Limb (tissue), 2 donors: Measurements from ENCODE around the gene CIAO3.
"Not testable (repeated sequence)": the region's sequence is repeated elsewhere in the genome, so short reads cannot be mapped to it uniquely, and the experiment has no call there.

ENCODE experiments used
- DNase-seq, 2 donors: peaks; one replicate each; pipeline ENCODE4 v3.0.0-alpha.2; 2016; ENCODE audit errors: extremely low spot score in 2 of 2

The CIAO3 gene

GRCh38 chr16:724188-725040 lies 16.4 kb downstream of the CIAO3 start:
- no peak for DNase-seq

GRCh38 chr16:723695-724094 lies 17.1 kb downstream of the CIAO3 start:
- DNase-seq = no peak

DNA sequence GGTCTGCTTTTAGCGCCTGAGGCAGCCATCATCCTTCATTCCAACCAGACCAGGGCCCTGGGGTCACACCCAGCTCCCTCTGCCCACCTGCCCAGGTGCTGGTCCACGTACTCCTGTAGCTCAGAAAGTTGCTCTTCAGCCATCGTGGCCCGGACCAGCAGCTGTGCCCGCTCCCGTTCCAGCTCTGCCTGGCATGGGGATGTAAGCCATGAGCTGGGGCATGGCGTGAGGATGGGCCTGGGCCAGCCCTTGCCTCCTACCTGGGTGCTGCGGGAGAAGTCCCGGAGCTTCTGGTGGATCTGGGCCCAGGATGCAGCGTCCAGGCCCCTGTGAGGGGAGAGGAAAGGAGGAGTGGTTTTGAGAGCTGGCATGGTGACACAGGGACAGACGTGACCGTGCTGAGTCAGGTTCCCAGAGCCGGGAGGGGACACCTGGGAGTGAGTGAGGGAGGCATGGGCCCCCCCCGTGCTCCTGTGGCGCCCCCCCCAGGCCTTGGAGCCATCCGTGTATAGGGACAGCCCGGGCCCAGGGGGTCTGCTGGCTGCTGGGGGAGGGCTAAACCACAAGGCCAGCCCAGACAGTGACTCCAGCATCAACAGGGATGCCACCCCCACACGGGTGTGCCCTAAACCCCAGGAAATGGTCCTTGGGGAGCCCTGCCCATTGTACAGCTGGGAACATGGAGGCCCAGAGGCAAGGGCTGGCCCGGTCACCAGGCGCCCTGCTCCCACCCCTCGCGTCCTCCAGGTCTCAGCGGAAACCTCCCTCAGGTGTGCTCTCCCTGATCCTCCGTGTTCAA lies 17.8 kb downstream of the CIAO3 start:
- no peak for DNase-seq

GRCh38 chr16:721765-722540 lies 18.8 kb downstream of the CIAO3 start:
- no peak for DNase-seq

DNA sequence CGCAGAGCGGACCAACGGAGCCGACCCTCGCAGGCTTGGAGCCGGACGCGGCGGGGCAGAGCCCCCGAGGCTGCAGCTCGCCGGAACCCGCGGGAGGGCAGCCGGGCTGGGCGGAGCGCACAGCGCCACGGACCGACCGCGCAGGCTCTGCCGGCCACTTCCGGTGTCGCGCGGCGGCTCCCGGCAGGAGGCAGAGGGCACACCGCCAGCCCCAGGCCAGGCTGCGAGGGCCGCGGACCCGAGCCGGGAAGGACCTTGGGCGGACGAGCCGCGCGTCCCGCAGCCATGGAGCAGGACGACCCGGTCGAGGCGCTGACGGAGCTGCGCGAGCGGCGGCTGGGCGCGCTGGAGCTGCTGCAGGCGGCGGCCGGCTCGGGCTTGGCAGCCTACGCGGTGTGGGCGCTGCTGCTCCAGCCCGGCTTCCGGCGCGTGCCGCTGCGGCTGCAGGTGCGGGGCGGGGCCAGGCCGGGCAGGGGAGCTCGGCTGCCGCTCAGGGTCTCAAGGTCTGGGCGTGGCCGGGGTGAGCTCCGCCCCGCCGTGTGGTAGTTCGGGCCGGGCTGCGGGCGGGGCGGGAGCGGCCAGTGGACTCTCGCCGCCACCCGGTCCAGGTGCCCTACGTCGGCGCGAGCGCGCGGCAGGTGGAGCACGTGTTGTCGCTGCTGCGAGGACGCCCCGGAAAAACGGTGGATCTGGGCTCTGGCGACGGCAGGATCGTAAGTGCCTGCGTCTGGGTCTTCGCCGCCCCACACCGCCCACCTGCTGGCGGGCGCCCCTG lies 19.6 kb downstream of the CIAO3 start, which contains the start of gene ANTKMT:
Gene ANTKMT (plus strand): TSS at position 157 of the 775 bp plus-strand sequence. CDS start 129 bp downstream, at position 286.
- DNase-seq = peak; percentile 64 to 89

GRCh38 chr16:720447-720989 lies 20.3 kb downstream of the CIAO3 start:
- peak in 1 of 2 donors; percentile 81 for DNase-seq

- no peak for DNase-seq
These were observed 20.9 kb downstream of the CIAO3 start for GRCh38 chr16:719815-720446.

DNA sequence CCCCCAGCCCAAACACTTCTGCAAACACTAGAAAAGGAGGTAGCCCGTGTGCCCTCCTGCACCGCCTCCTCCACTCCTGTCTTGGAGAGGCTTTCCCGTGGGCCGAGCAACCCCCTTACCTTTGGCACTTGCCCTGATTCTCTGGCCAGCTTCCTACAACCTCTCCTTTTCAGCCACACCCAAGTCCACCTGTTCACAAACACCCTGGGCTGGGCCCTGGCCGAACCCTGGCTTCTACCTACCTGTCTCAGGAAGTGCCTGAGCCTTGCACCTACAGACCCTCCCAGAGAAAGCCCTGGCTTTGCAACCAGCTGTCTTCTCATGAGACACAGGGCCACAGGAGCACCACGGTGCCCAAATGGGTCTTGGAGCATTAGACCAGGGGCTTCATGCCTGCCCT lies 21.9 kb downstream of the CIAO3 start:
- no peak for DNase-seq

DNA sequence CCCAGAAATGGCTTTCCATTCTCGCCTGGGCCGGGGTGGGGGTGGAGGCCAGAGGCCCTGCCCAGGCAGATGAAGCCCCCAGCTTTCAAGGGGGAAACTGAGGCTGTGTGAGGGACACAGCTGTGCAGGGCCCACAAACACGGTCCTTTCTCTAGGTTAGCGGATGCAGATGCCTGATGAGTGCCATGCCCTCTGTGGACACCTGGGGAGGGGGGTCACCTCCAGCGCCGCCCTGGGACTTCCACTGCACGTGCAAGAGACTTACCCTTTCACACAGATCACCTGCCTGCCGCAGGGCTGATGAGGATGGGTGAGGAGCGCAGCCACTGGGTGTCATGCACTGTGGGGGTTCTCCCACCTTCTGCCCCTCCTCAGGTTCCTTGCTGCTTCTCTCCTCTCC lies 22.4 kb downstream of the CIAO3 start:
- DNase-seq = no peak

- DNase-seq = peak in 1 of 2 donors; percentile 68
These were observed 23.1 kb downstream of the CIAO3 start for GRCh38 chr16:717450-718245.

DNA sequence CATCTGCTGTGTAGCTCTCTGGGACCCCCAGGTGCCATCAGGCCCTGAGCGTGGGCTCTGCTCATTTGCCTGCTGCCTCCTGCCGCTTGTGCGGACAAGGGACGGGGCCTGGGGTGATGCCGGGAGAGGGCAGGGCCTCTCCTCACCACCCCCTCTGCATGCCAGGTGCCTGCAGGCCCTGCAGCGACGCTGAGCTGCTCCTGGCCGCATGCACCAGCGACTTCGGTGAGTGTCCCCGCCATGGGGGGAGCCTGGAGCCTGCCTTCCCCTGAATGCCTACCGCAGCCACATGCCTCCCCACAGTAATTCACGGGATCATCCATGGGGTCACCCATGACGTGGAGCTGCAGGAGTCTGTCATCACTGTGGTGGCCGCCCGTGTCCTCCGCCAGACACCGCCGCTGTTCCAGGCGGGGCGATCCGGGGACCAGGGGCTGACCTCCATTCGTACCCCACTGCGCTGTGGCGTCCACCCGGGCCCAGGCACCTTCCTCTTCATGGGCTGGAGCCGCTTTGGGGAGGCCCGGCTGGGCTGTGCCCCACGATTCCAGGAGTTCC lies 23.9 kb downstream of the CIAO3 start:
- DNase-seq = no peak

GRCh38 chr16:716200-716568 lies 24.6 kb downstream of the CIAO3 start:
- peak in 1 of 2 donors; percentile 71 for DNase-seq

- DNase-seq = no peak
These were observed 25.2 kb downstream of the CIAO3 start for GRCh38 chr16:715477-716199.

DNA sequence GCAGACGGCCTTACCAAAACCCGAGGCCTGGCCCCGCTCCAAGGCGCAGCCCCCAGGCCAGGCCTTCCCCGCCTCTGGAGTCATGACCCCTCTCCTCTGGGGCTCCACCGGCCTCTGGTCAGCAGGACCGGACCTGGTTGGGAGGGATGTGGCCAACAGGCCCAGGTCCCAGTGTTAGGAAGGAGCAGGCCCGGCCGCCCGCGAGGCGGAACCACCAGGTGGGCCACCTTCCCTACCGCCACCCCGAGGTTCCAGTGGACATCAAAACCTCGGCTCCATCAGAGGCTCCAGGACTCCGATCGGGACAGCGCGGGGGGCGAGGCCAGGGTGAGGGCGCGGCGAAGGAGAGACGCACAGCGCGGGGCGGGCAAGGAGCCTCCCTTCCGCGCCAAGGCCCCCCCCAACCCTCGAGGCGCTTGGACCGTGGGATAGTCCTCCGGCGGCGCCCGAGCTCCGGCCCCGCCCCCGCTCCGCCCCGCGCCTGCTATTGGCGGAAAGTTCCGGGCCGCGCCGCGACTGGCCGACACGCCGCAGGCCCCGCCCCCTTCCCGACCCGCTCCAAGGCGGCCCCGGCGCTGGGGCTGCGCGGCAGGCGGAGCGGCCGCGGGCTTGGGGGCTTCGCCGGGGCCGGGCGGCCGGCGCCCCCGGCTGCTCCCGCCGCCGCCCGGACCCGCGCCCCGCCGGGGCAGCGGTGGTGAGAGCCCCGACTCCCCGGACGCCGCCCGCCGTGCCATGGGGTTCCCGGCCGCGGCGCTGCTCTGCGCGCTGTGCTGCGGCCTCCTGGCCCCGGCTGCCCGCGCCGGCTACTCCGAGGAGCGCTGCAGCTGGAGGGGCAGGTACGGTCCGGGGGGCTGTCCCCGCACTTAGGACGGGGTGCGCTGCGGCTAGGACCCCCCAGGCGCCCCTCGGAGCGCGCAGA lies 26.0 kb downstream of the CIAO3 start, which contains the start of gene METRN:
Gene METRN (plus strand): TSS at position 561 of the 919 bp plus-strand sequence. CDS start 172 bp downstream, at position 733.
- DNase-seq = peak; percentile 91 to 94

- DNase-seq = no peak
These were observed 26.7 kb downstream of the CIAO3 start for GRCh38 chr16:714079-714478.

DNA sequence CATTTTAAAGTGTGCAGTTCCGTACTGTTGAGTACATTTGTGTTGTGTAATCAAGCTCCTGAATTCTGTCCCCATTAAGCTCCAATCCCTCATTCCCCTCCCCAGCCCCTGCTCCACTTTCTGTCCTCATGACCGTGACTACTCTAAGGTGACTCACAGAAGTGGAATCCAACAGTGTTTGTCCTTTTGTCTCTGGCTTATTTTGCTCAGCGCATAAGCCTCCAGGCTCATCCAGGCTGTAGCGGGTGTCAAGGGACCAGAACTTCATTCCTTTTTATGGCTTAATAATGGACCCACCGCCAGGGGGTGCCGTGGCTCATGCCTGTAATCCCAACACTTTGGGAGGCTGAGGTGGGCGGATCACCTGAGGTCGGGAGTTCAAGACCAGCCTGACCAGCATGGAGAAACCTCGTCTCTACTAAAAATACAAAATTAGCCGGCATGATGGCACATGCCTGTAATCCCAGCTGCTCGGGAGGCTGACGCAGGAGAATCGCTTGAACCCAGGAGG lies 28.0 kb downstream of the CIAO3 start:
- DNase-seq = not testable (repeated sequence)
